Peyer's patch (tissue), 4 donors: Measurements from ENCODE around the gene GSTCD. TPM values are rescaled to one million over a fixed set of nuclear protein-coding genes. Genes with fewer than 3 reads are reported as not detected.

Experiments used
- DNase-seq, 3 donors: peaks; one replicate each; pipeline ENCODE4 v3.0.0-alpha.2; 2017 to 2019
- H3K27ac ChIP-seq, 4 donors: fragments of 200-600 bp; sonication (generic); one replicate each; pipeline ENCODE4 v1.5.1; 2016 to 2019
- H3K27me3 ChIP-seq, 2 donors: fragments of 200-600 bp; sonication (generic); one replicate each; pipeline ENCODE4 v1.5.1; 2019
- H3K36me3 ChIP-seq, 3 donors: fragments of 200-600 bp; sonication (generic); one replicate each; pipeline ENCODE4 v1.5.1; 2016 to 2019
- H3K4me1 ChIP-seq, 4 donors: fragments of 200-600 bp; sonication (generic); one replicate each; pipeline ENCODE4 v1.5.1; 2016 to 2019
- H3K4me3 ChIP-seq, 4 donors: fragments of 200-600 bp; sonication (generic); 1 replicate in 3 of 4; 2 replicates in 1 of 4; pipeline ENCODE4 v1.5.1; 2016 to 2019; ENCODE audit warnings: mild to moderate bottlenecking in 1 of 4
- H3K9me3 ChIP-seq, 4 donors: fragments of 200-600 bp; sonication (generic); one replicate each; pipeline ENCODE4 v1.5.1; 2016 to 2019; ENCODE audit warnings: mild to moderate bottlenecking in 1 of 4
- POLR2A ChIP-seq, 2 donors: fragments of 450-650 bp; IDR thresholded peaks; one replicate each; pipeline ENCODE4 v1.5.1; 2017; ENCODE audit warnings: antibody characterized with exemption in 2 of 2, mild to moderate bottlenecking in 2 of 2, moderate library complexity in 2 of 2
- total RNA-seq, 4 donors: library from RNA; depleted of rRNA; stranded (reverse); fragments of >200 nt; gene quantifications; one replicate each; pipeline ENCODE4 v1.1.0, GENCODE V29; 2016
- TF ChIP-seq, protein P1 (sequence below), 6 experiments: fragments of 450-650 bp in 4 of 6; fragments of 200-600 bp in 2 of 6; sonication (generic) in 1 of 6; IDR thresholded peaks; one replicate each; pipeline ENCODE4 v1.5.1; 2017 to 2019; ENCODE audit warnings: antibody characterized with exemption in 6 of 6, mild to moderate bottlenecking in 3 of 6, moderate library complexity in 1 of 6

The GSTCD gene
- total RNA-seq, 4 donors from 2014 or later = 6.4 to 23.1 (median 10.3) TPM

DNA sequence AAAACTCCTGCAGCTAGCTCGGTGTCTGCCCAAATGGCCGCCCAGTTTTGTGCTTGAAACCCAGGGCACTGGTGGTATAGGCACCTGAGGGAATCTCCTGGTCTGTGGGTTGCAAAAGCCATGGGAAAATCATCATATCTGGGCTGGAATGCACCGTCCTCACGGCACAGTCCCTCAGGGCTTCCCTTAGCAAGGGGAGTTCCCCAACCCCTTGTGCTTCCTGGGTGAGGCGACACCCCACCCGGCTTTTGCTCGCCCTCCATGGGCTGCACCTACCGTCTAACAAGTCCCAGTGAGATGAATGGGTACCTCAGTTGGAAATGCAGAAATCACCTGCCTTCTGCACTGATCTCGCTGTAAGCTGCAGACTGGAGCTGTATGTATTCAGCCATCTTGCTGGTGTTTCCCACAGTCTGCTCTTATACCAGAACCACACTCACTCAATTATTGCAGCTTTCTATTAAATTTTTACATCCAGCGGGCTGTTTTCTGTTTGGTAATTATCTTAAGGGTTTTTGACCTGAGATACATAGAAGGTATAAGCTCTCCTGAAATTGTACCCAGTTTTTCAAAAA, 150.0 kb downstream of the GSTCD start:
- H3K4me3 ChIP-seq = no peak overlapping the region
- no peak for DNase-seq
- no peaks in the 10 kb centered on the region for H3K4me1 ChIP-seq
- no peaks in the 10 kb centered on the region for H3K27me3 ChIP-seq
- peaks cover 0 to 4% (median 0%) of the 10 kb centered on the region in 4 donors for H3K9me3 ChIP-seq
- no peak overlapping the region for H3K27ac ChIP-seq
- H3K36me3 ChIP-seq = no peaks in the 10 kb centered on the region
- TF ChIP-seq POLR2A (IDR thresholded peaks at IDR 0.05) = no peak
- TF ChIP-seq, protein P1, sequence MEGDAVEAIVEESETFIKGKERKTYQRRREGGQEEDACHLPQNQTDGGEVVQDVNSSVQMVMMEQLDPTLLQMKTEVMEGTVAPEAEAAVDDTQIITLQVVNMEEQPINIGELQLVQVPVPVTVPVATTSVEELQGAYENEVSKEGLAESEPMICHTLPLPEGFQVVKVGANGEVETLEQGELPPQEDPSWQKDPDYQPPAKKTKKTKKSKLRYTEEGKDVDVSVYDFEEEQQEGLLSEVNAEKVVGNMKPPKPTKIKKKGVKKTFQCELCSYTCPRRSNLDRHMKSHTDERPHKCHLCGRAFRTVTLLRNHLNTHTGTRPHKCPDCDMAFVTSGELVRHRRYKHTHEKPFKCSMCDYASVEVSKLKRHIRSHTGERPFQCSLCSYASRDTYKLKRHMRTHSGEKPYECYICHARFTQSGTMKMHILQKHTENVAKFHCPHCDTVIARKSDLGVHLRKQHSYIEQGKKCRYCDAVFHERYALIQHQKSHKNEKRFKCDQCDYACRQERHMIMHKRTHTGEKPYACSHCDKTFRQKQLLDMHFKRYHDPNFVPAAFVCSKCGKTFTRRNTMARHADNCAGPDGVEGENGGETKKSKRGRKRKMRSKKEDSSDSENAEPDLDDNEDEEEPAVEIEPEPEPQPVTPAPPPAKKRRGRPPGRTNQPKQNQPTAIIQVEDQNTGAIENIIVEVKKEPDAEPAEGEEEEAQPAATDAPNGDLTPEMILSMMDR (IDR thresholded peaks at IDR 0.05) = no peak

DNA sequence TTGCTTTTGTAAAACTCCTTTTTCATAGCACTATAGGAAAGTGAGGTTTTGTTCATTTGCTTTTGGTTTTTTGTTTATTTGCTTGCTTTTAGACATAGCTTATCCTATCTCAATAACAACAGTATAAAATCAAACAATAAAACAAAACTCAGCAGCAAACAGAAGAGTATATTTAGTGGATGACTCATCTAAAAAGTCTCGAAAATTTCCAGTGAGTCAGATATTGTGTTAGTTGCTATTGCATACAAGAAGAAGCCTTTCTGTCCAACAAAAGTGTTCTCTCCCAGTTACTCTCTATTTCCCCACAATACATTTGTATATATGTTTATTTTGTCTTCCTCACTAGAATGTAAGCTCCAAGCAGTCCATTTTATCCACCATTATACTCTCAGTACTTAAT, 150.6 kb downstream of the GSTCD start:
- H3K36me3 ChIP-seq = no peaks in the 10 kb centered on the region
- no peak for DNase-seq
- H3K27ac ChIP-seq = no peak overlapping the region
- no peaks in the 10 kb centered on the region for H3K4me1 ChIP-seq
- H3K9me3 ChIP-seq = peaks cover 0 to 4% (median 0%) of the 10 kb centered on the region in 4 donors
- H3K27me3 ChIP-seq = no peaks in the 10 kb centered on the region
- no peak for TF ChIP-seq POLR2A (IDR thresholded peaks at IDR 0.05)
- TF ChIP-seq, protein P1 (IDR thresholded peaks at IDR 0.05) = no peak
- no peak overlapping the region for H3K4me3 ChIP-seq

DNA sequence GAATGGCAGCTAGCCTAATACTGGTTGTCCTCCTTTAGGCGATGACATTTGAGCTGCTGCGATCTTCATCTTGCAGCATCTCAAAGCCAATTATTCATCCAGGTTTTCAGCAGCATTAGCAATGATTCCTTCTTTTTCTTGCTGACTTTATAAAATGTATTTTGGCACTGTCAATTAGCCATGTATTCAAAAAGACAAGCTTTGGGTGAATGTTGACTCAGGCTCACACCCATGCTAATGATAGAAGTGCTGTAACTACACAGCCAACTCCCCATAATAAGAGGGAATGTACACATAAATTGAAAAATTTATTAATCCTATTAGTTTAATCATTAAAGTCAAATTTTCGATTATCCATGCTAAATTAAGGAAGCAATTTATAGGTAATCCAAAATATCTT, 162.4 kb downstream of the GSTCD start:
- H3K27ac ChIP-seq = no peak overlapping the region
- no peak for TF ChIP-seq POLR2A (IDR thresholded peaks at IDR 0.05)

DNA sequence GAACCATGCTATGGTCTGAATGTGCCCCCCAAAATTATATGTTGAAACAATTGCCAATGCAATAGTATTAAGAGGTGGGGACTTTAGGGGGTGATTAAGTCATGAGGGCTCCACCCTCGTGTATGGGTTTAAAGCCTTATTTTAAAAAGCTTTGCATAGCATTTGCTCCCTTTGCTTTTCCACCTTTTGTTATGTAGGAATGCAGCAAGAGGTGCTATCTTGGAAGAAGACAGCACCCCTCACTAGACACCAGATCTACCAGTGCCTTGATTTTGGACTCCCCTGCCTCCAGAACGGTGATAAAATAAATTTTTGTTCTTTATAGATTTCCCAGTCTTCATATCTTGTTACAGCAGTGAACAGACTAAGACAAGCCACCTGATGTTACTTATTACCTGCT, 163.4 kb downstream of the GSTCD start:
- no peak for DNase-seq

More for the DNA sequence above, 162.4 kb downstream of the GSTCD start:
- H3K9me3 ChIP-seq = no peaks in the 10 kb centered on the region
- H3K36me3 ChIP-seq = no peaks in the 10 kb centered on the region
- no peaks in the 10 kb centered on the region for H3K27me3 ChIP-seq
- no peaks in the 10 kb centered on the region for H3K4me1 ChIP-seq
- no peak for DNase-seq
- H3K4me3 ChIP-seq = no peak overlapping the region

DNA sequence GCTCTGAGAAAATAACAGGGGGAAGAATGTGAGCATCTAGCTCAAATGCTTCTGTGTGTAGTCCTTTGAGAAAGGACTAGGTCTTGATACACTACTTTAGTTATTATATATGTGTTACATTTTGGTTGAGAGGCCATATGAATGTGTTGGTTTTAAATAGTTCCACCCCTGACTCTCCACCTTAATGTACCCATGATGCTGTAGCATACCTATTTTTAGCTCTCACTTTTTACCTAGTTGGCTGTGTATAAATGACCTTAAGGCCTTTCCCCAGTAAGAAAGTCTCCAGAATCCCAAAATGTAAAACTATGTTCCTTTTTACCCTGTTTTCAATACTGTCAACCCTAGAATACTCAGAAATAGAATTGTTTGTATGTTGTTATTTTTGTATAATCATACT, 166.6 kb downstream of the GSTCD start:
- no peaks in the 10 kb centered on the region for H3K9me3 ChIP-seq
- H3K4me3 ChIP-seq = no peak overlapping the region
- H3K36me3 ChIP-seq = no peaks in the 10 kb centered on the region
- no peaks in the 10 kb centered on the region for H3K4me1 ChIP-seq
- no peak for TF ChIP-seq POLR2A (IDR thresholded peaks at IDR 0.05)
- TF ChIP-seq, protein P1 (IDR thresholded peaks at IDR 0.05) = no peak
- no peak overlapping the region for H3K27ac ChIP-seq
- DNase-seq = no peak
- no peaks in the 10 kb centered on the region for H3K27me3 ChIP-seq

More for the DNA sequence above, 163.4 kb downstream of the GSTCD start:
- Histone ChIP-seq H3K27me3 (no peaks in the 10 kb centered on the region), H3K4me1 (no peaks in the 10 kb centered on the region), H3K36me3 (no peaks in the 10 kb centered on the region), H3K4me3 (no peak overlapping the region), H3K9me3 (no peaks in the 10 kb centered on the region), H3K27ac (no peak overlapping the region)
- TF ChIP-seq, protein P1 (IDR thresholded peaks at IDR 0.05) = no peak
- TF ChIP-seq POLR2A (IDR thresholded peaks at IDR 0.05) = no peak

DNA sequence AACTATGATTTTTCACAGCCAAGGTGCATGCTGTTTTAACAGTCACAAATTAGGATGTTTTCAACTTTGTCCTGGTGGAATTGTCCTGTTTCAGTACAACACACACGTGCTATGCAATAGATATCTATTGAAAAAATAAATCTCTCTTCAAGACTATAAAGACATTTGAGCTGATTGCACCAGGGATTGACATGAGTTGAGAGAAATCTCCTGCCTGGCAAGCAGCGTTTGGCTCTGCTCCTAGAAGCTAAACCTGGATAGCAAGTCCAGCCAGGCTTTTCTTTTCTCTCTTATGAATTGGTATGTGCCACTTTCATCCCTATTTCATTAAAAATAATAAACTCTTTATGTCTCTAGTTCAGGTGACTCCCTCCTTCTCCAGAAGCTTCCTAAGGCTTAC, 170.1 kb downstream of the GSTCD start:
- TF ChIP-seq, protein P1 (IDR thresholded peaks at IDR 0.05) = no peak
- TF ChIP-seq POLR2A (IDR thresholded peaks at IDR 0.05) = no peak
- H3K4me3 ChIP-seq = no peak overlapping the region
- H3K36me3 ChIP-seq = no peaks in the 10 kb centered on the region
- H3K27ac ChIP-seq = no peak overlapping the region
- H3K4me1 ChIP-seq = no peaks in the 10 kb centered on the region
- no peaks in the 10 kb centered on the region for H3K27me3 ChIP-seq
- DNase-seq = no peak
- H3K9me3 ChIP-seq = no peaks in the 10 kb centered on the region
